Caco-2 (cell line): ENCODE measurements around the gene EDARADD. TPM values are rescaled to one million over a fixed set of nuclear protein-coding genes. Genes with fewer than 3 reads are reported as not detected.
"Not testable (repeated sequence)": the region's sequence is repeated elsewhere in the genome, so short reads cannot be mapped to it uniquely, and the experiment has no call there.

Experiments
- BruUV-seq: library from RNA; stranded (reverse); fragments of 400-500 nt; replicated peaks from 2 replicates; lab custom pipeline; 2021; lab: Mats Ljungman, UMichigan
- CTCF ChIA-PET: fragments of 300-600 bp; sonication (Branson Sonifier 250); formaldehyde crosslinking; loops from one replicate; lab custom pipeline; 2022; ENCODE audit warnings: antibody characterized with exemption; lab: Charles Lee
- POLR2A ChIA-PET: fragments of 300-600 bp; sonication (Branson Sonifier 250); formaldehyde crosslinking; loops from one replicate; lab custom pipeline; 2022; ENCODE audit warnings: antibody characterized with exemption; lab: Charles Lee
- DNase-seq, 2 experiments: peaks; one replicate each; pipeline versions ENCODE4 v3.0.0 to v3.0.0-alpha.2; 2020 to 2022
- H3K27me3 ChIP-seq: replicated peaks from 2 replicates; pipeline ENCODE4 v1.6.0; 2011; ENCODE audit warnings: low read length; ENCODE audit not compliant: control insufficient read depth, insufficient read depth
- H3K36me3 ChIP-seq: 2 replicates; pipeline ENCODE4 v1.5.1; 2011; ENCODE audit warnings: low read length; ENCODE audit not compliant: control insufficient read depth, insufficient read depth
- H3K4me1 ChIP-seq: fragments of 250-450 bp; sonication (Bioruptor Pico); 2 replicates; pipeline ENCODE4 v1.5.1; 2020; ENCODE audit warnings: mild to moderate bottlenecking
- H3K4me3 ChIP-seq: 2 replicates; pipeline ENCODE4 v1.5.1; 2011; ENCODE audit warnings: low read depth, mild to moderate bottlenecking, control low read depth, low read length
- H3K9me3 ChIP-seq: fragments of 250-450 bp; sonication (Bioruptor Pico); 2 replicates; pipeline ENCODE4 v1.5.1; 2020; ENCODE audit warnings: mild to moderate bottlenecking, moderate library complexity
- H3K27ac Mint-ChIP-seq: one replicate; pipeline ENCODE4 v1.8.0; 2022; ENCODE audit warnings: mixed read lengths; ENCODE audit not compliant: unreplicated experiment
- H3K27me3 Mint-ChIP-seq: one replicate; pipeline ENCODE4 v1.8.0; 2022; ENCODE audit warnings: mixed read lengths; ENCODE audit not compliant: insufficient read depth, unreplicated experiment
- H3K36me3 Mint-ChIP-seq: one replicate; pipeline ENCODE4 v1.8.0; 2022; ENCODE audit warnings: mild to moderate bottlenecking, mixed read lengths; ENCODE audit not compliant: insufficient read depth, unreplicated experiment
- H3K4me1 Mint-ChIP-seq: one replicate; pipeline ENCODE4 v1.8.0; 2022; ENCODE audit warnings: low read depth, mixed read lengths; ENCODE audit not compliant: unreplicated experiment
- H3K4me3 Mint-ChIP-seq: one replicate; pipeline ENCODE4 v1.8.0; 2022; ENCODE audit warnings: mild to moderate bottlenecking, moderate library complexity, mixed read lengths; ENCODE audit not compliant: unreplicated experiment
- H3K9me3 Mint-ChIP-seq: one replicate; pipeline ENCODE4 v1.8.0; 2022; ENCODE audit warnings: mixed read lengths; ENCODE audit not compliant: unreplicated experiment
- intact Hi-C: fragments of 100-400 bp; cut with micrococcal nuclease; formaldehyde crosslinking; loops from one replicate; pipeline ENCODE4 v1.10.0; 2022; ENCODE audit not compliant: unreplicated experiment
- total RNA-seq: library from RNA; stranded (reverse); gene quantifications from 2 replicates; pipeline ENCODE4 v1.2.3, GENCODE V29; 2022
- TF ChIP-seq, protein P1 (sequence below), 2 experiments: fragments of 200-600 bp in 1 of 2; IDR thresholded peaks; 1 replicate in 1 of 2; 2 replicates in 1 of 2; pipeline versions ENCODE4 v1.5.1 to v1.8.0; 2011 to 2022; ENCODE audit warnings: antibody characterized with exemption in 1 of 2, control low read depth in 1 of 2, inconsistent platforms in 1 of 2, low read depth in 1 of 2, low read length in 1 of 2, mild to moderate bottlenecking in 1 of 2, moderate library complexity in 1 of 2; ENCODE audit not compliant: insufficient read depth in 1 of 2, severe bottlenecking in 1 of 2, unreplicated experiment in 1 of 2

Gene EDARADD
- total RNA-seq, 1 experiment from 2014 or later: 14.4 TPM

DNA sequence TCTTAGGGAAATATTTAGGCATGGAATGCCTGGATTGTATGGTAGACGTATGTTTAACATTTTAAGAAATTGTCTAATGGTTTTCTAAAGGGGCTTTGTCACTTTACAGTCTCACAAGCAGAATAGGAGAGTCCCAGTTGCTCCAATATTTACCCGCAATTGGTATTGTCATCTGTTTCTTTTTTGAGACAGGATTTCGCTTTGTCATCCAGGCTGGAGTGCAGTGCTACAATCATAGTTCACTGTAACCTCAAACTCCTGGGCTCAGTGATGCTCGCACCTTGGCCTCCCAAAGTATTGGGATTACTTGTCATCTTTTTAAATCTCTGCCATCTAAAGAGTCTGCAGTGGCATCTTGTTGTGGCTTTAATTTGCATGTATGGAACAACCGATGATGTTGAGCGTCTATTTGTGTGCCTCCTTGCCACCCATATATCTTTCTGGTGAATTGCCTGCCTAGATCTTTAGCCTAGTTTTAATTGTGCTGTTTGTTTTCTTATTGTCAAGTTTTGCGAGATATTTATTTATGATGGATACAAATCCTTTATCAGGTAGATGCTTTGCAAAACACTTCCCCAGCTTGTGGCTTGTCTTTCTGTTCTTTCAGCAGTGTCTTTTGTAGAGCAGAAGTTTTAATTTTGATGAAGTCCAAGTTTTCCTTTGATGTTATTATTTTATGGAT is 32.0 kb upstream of the EDARADD start:
- Histone ChIP-seq H3K4me3 (no peak overlapping the region), H3K27me3 (no peaks in the 10 kb centered on the region), H3K36me3 (no peaks in the 10 kb centered on the region), H3K4me1 (no peaks in the 10 kb centered on the region), H3K9me3 (peaks cover 11% of the 10 kb centered on the region)
- DNase-seq: no peak
- Mint-ChIP-seq H3K27ac (no peak overlapping the region), H3K9me3 (peaks cover 9% of the 10 kb centered on the region), H3K4me1 (no peaks in the 10 kb centered on the region), H3K4me3 (no peak overlapping the region), H3K36me3 (no peaks in the 10 kb centered on the region), H3K27me3 (no peaks in the 10 kb centered on the region)
- TF ChIP-seq, protein P1, sequence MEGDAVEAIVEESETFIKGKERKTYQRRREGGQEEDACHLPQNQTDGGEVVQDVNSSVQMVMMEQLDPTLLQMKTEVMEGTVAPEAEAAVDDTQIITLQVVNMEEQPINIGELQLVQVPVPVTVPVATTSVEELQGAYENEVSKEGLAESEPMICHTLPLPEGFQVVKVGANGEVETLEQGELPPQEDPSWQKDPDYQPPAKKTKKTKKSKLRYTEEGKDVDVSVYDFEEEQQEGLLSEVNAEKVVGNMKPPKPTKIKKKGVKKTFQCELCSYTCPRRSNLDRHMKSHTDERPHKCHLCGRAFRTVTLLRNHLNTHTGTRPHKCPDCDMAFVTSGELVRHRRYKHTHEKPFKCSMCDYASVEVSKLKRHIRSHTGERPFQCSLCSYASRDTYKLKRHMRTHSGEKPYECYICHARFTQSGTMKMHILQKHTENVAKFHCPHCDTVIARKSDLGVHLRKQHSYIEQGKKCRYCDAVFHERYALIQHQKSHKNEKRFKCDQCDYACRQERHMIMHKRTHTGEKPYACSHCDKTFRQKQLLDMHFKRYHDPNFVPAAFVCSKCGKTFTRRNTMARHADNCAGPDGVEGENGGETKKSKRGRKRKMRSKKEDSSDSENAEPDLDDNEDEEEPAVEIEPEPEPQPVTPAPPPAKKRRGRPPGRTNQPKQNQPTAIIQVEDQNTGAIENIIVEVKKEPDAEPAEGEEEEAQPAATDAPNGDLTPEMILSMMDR (IDR thresholded peaks at IDR 0.05; ENCODE audit: insufficient read depth in 1 of 2, low read depth in 1 of 2, low read length in 1 of 2, severe bottlenecking in 1 of 2, unreplicated experiment in 1 of 2): no peak
- ChIA-PET CTCF (no interaction called here), POLR2A (no interaction called here)
- BruUV-seq: no TSS peak
- intact Hi-C loops: no loop called here

DNA sequence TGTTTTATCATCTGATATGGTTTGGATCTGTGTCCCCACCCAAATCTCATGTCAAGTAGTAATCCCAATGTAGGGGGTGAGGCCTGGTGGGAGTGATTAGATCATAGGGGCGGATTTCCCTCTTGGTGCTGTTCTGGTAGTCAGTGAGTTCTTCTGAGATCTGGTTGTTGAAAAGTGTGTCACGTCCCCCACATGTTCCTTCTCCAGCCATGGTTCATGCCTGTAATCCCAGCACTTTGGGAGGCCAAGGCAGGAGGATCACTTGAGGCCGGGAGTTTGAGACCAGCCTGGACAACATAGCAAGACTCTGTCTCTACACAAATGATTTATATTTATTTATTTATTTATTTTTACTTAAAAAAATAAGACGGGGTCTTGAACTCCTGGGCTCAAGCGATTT is 30.8 kb upstream of the EDARADD start:
- intact Hi-C loops: no loop called here
- TF ChIP-seq, protein P1 (IDR thresholded peaks at IDR 0.05; ENCODE audit: insufficient read depth in 1 of 2, low read depth in 1 of 2, low read length in 1 of 2, severe bottlenecking in 1 of 2, unreplicated experiment in 1 of 2): no peak
- Histone ChIP-seq H3K36me3 (no peaks in the 10 kb centered on the region), H3K9me3 (peaks cover 7% of the 10 kb centered on the region), H3K4me3 (no peak overlapping the region), H3K4me1 (no peaks in the 10 kb centered on the region), H3K27me3 (no peaks in the 10 kb centered on the region)
- Mint-ChIP-seq H3K36me3 (no peaks in the 10 kb centered on the region), H3K27ac (no peak overlapping the region), H3K27me3 (no peaks in the 10 kb centered on the region), H3K4me3 (no peak overlapping the region), H3K9me3 (peaks cover 6% of the 10 kb centered on the region), H3K4me1 (no peaks in the 10 kb centered on the region)
- no TSS peak for BruUV-seq
- CTCF ChIA-PET: no interaction called here
- POLR2A ChIA-PET: no interaction called here
- DNase-seq: no peak

DNA sequence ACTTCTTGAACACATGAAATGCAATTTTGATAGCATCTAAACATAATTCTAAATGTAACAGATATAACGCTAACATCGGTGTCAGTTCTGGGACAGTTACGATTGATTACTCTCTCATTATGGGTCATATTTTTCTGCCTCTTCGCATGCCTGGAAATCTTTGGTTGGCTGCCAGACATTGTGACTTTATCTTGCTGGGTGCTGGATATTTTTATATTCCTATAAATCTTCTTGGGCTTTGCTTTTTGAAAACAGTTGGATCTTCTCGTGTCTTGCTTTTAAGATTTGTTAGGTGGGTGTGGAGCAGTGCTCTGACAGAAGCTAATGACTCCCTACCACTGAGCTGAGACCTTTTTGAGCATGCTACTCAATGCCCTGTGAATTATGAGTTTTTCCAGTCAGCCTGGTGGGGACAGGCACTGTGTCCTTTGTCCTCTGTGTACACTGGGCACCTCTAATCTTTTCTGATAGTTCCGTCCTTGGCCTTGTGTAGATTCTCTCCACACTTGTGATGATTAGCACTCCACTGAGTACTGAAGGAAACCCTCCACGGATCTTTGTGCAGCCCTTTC is 28.0 kb upstream of the EDARADD start:
- H3K27ac Mint-ChIP-seq: no peak overlapping the region
- ChIA-PET CTCF (no interaction called here), POLR2A (no interaction called here)

DNA sequence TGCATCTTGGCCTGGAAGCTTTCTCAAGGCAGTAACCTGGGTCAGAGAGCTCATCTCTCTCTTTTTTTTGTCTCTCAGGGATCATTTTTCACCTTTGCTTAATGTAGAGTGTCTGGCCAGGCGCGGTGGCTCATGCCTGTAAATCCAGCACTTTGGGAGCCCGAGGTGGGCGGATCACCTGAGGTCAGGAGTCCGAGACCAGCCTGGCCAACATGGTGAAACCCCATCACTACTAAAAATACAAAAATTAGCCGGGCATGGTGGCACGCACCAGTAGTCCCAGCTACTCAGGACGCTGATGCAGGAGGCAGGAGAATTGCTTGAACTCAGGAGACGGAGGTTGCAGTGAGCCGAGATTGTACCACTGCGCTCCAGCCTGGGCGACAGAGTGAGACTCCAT is 27.4 kb upstream of the EDARADD start:
- H3K27ac Mint-ChIP-seq, H3K4me1 ChIP-seq, POLR2A ChIA-PET, H3K27me3 ChIP-seq, H3K4me3 Mint-ChIP-seq, H3K9me3 Mint-ChIP-seq, H3K4me1 Mint-ChIP-seq, H3K36me3 Mint-ChIP-seq, H3K27me3 Mint-ChIP-seq, H3K9me3 ChIP-seq, intact Hi-C loops, DNase-seq, CTCF ChIA-PET, H3K4me3 ChIP-seq, H3K36me3 ChIP-seq, BruUV-seq: not testable (repeated sequence)

More for the DNA sequence above, 28.0 kb upstream of the EDARADD start:
- H3K27me3 ChIP-seq: no peaks in the 10 kb centered on the region
- H3K36me3 ChIP-seq: no peaks in the 10 kb centered on the region
- Mint-ChIP-seq H3K9me3 (no peaks in the 10 kb centered on the region), H3K4me1 (no peaks in the 10 kb centered on the region), H3K27me3 (no peaks in the 10 kb centered on the region), H3K4me3 (no peak overlapping the region), H3K36me3 (no peaks in the 10 kb centered on the region)
- intact Hi-C loops: no loop called here
- no TSS peak for BruUV-seq
- no peaks in the 10 kb centered on the region for H3K9me3 ChIP-seq
- no peak for DNase-seq
- TF ChIP-seq, protein P1 (IDR thresholded peaks at IDR 0.05; ENCODE audit: insufficient read depth in 1 of 2, low read depth in 1 of 2, low read length in 1 of 2, severe bottlenecking in 1 of 2, unreplicated experiment in 1 of 2): no peak
- H3K4me1 ChIP-seq: no peaks in the 10 kb centered on the region
- H3K4me3 ChIP-seq: no peak overlapping the region
